HG03045 (cell line): ENCODE data around the gene TNNC1.

Source experiments
- ATAC-seq: cut with Tn5 transposase; IDR thresholded peaks from one replicate; pipeline ENCODE4 v1.9.1; 2021; ENCODE audit warnings: mild to moderate bottlenecking, moderate library complexity; ENCODE audit not compliant: unreplicated experiment

Gene TNNC1

GRCh38 chr3:52432691-52433141 is 21.1 kb downstream of the TNNC1 start:
- ATAC-seq, result no peak

GRCh38 chr3:52432225-52432624 is 21.6 kb downstream of the TNNC1 start:
- ATAC-seq, result no peak

GRCh38 chr3:52431459-52432223 is 22.2 kb downstream of the TNNC1 start:
- no peak for ATAC-seq

GRCh38 chr3:52430416-52430810 is 23.4 kb downstream of the TNNC1 start:
- no peak for ATAC-seq

GRCh38 chr3:52429779-52430415 is 23.9 kb downstream of the TNNC1 start:
- no peak for ATAC-seq

- ATAC-seq, result no peak
Observed at GRCh38 chr3:52429031-52429430, 24.8 kb downstream of the TNNC1 start.

- ATAC-seq, result no peak
Observed at GRCh38 chr3:52428151-52429005, 25.5 kb downstream of the TNNC1 start.

- no peak for ATAC-seq
Observed at GRCh38 chr3:52423173-52423572, 30.7 kb downstream of the TNNC1 start.

- no peak for ATAC-seq
Observed at GRCh38 chr3:52422669-52423068, 31.2 kb downstream of the TNNC1 start.

- ATAC-seq, result no peak
Observed at GRCh38 chr3:52420388-52420787, 33.5 kb downstream of the TNNC1 start.

GRCh38 chr3:52415800-52416199 is 38.0 kb downstream of the TNNC1 start:
- ATAC-seq, result no peak

GRCh38 chr3:52408466-52408865 is 45.4 kb downstream of the TNNC1 start:
- no peak for ATAC-seq

- no peak for ATAC-seq
Observed at GRCh38 chr3:52407779-52408178, 46.1 kb downstream of the TNNC1 start.

- no peak for ATAC-seq
Observed at GRCh38 chr3:52406791-52407510, 46.9 kb downstream of the TNNC1 start.

- no peak for ATAC-seq
Observed at GRCh38 chr3:52406231-52406661, 47.6 kb downstream of the TNNC1 start.

GRCh38 chr3:52405601-52406110 is 48.2 kb downstream of the TNNC1 start:
- no peak for ATAC-seq

- no peak for ATAC-seq
Observed at GRCh38 chr3:52405066-52405465, 48.8 kb downstream of the TNNC1 start.

GRCh38 chr3:52404391-52404790 is 49.5 kb downstream of the TNNC1 start:
- no peak for ATAC-seq

GRCh38 chr3:52403955-52404354 is 49.9 kb downstream of the TNNC1 start:
- no peak for ATAC-seq

GRCh38 chr3:52403271-52403841 is 50.5 kb downstream of the TNNC1 start:
- ATAC-seq, result no peak
